Measurements from ENCODE around the gene CTSF.

GRCh38 chr11:66570079-66570849, 1.9 kb upstream of the CTSF start:
- no peak for TF ChIP-seq CTCF (IDR thresholded peaks at IDR 0.05; ENCODE audit: low read depth, low read length)
- TF ChIP-seq EZH2phosphoT487 (IDR thresholded peaks at IDR 0.05; ENCODE audit: low read depth), result no peak

All from OCI-LY3 (cell line).